HepG2 (cell line): ENCODE measurements around the gene PEMT. TPM values are rescaled to one million over a fixed set of nuclear protein-coding genes. Genes with fewer than 3 reads are reported as not detected.

Source experiments
- ATM ChIP-seq: fragments of 450-650 bp; IDR thresholded peaks from 2 replicates; pipeline ENCODE4 v1.7.1; 2017; ENCODE audit warnings: mild to moderate bottlenecking, borderline replicate concordance
- CSRNP2 ChIP-seq: sonication (generic); formaldehyde crosslinking; conservative IDR thresholded peaks from 2 replicates; pipeline ENCODE4 v1.8.0; 2022; ENCODE audit warnings: low read depth, missing genetic modification reagents
- FOSL1 ChIP-seq: sonication (generic); formaldehyde crosslinking; IDR thresholded peaks from 2 replicates; pipeline ENCODE4 v1.9.0; 2021; ENCODE audit warnings: missing genetic modification reagents, borderline replicate concordance
- IRX3 ChIP-seq: sonication (generic); formaldehyde crosslinking; IDR thresholded peaks from 2 replicates; pipeline ENCODE4 v1.8.1; 2023; ENCODE audit warnings: mild to moderate bottlenecking, low read depth, missing genetic modification reagents, borderline replicate concordance
- MAX ChIP-seq: IDR thresholded peaks from 2 replicates; pipeline ENCODE4 v1.6.1; 2012; ENCODE audit warnings: inconsistent platforms
- MTF2 ChIP-seq: sonication (generic); formaldehyde crosslinking; IDR thresholded peaks from 2 replicates; pipeline ENCODE4 v1.5.0; 2020; ENCODE audit warnings: missing genetic modification reagents, borderline replicate concordance
- MXD3 ChIP-seq: IDR thresholded peaks from 2 replicates; pipeline ENCODE4 v1.6.1; 2016; ENCODE audit warnings: mild to moderate bottlenecking, missing biosample characterization, missing genetic modification reagents
- MXI1 ChIP-seq: IDR thresholded peaks from 3 replicates; pipeline ENCODE4 v1.6.1; 2012; ENCODE audit warnings: low read depth, low read length, inconsistent platforms, borderline replicate concordance
- SALL1 ChIP-seq: sonication (generic); formaldehyde crosslinking; IDR thresholded peaks from 2 replicates; pipeline ENCODE4 v1.8.0; 2022; ENCODE audit warnings: mild to moderate bottlenecking, missing genetic modification reagents
- SIX4 ChIP-seq: sonication (generic); formaldehyde crosslinking; IDR thresholded peaks from 2 replicates; pipeline ENCODE4 v1.4.0; 2020; ENCODE audit warnings: missing genetic modification reagents
- THAP7 ChIP-seq: sonication (generic); formaldehyde crosslinking; IDR thresholded peaks from 2 replicates; pipeline ENCODE4 v1.8.1; 2023; ENCODE audit warnings: mild to moderate bottlenecking, missing genetic modification reagents
- THYN1 ChIP-seq: sonication (generic); formaldehyde crosslinking; IDR thresholded peaks from 2 replicates; pipeline ENCODE4 v1.8.1; 2023; ENCODE audit warnings: low read depth, mild to moderate bottlenecking, moderate library complexity, missing genetic modification reagents, borderline replicate concordance
- ZBTB26 ChIP-seq: IDR thresholded peaks from 2 replicates; pipeline ENCODE4 v1.6.1; 2016; ENCODE audit warnings: missing compliant biosample characterization, missing genetic modification reagents, borderline replicate concordance
- ZFP37 ChIP-seq: sonication (generic); formaldehyde crosslinking; IDR thresholded peaks from 2 replicates; pipeline ENCODE4 v1.4.0; 2020; ENCODE audit warnings: missing genetic modification reagents, borderline replicate concordance
- ZFP82 ChIP-seq: sonication (generic); formaldehyde crosslinking; IDR thresholded peaks from 2 replicates; pipeline ENCODE4 v1.5.1; 2020; ENCODE audit warnings: mild to moderate bottlenecking, missing genetic modification reagents, borderline replicate concordance
- ZKSCAN5 ChIP-seq: sonication (generic); formaldehyde crosslinking; IDR thresholded peaks from 2 replicates; pipeline ENCODE4 v1.5.1; 2020; ENCODE audit warnings: mild to moderate bottlenecking, missing genetic modification reagents
- ZNF276 ChIP-seq: sonication (generic); formaldehyde crosslinking; IDR thresholded peaks from 2 replicates; pipeline ENCODE4 v1.4.0; 2020; ENCODE audit warnings: mild to moderate bottlenecking, low read depth, missing genetic modification reagents
- ZNF460 ChIP-seq: sonication (generic); formaldehyde crosslinking; IDR thresholded peaks from 2 replicates; pipeline ENCODE4 v1.5.1; 2020; ENCODE audit warnings: missing genetic modification reagents, mild to moderate bottlenecking, borderline replicate concordance
- ZNF552 ChIP-seq: sonication (generic); formaldehyde crosslinking; IDR thresholded peaks from 2 replicates; pipeline ENCODE4 v1.9.0; 2022; ENCODE audit warnings: missing genetic modification reagents, mild to moderate bottlenecking, borderline replicate concordance
- ZNF607 ChIP-seq: sonication (generic); formaldehyde crosslinking; IDR thresholded peaks from 2 replicates; pipeline ENCODE4 v1.5.1; 2020; ENCODE audit warnings: missing genetic modification reagents, mild to moderate bottlenecking, borderline replicate concordance
- ZNF639 ChIP-seq: conservative IDR thresholded peaks from 2 replicates; pipeline ENCODE4 v1.6.1; 2018; ENCODE audit warnings: missing genetic modification reagents
- polyA plus RNA-seq, 8 experiments: library from polyadenylated mRNA; depleted of rRNA in 3 of 8; stranded (reverse) in 7 of 8; unstranded in 1 of 8; fragments of >200 nt; fragmentation: Illumina TruSeq in 4 of 8; extraction: Trizol in 4 of 8; gene quantifications; 2 replicates each; pipeline versions ENCODE4 v1.2.1 to v1.2.3, GENCODE V29; 2011 to 2016; ENCODE audit warnings: low read depth in 4 of 8, missing spikeins in 1 of 8, mixed read lengths in 1 of 8; ENCODE audit not compliant: insufficient read depth in 1 of 8
- total RNA-seq, 5 experiments: library from RNA; depleted of rRNA; stranded (reverse); fragments of >200 nt; fragmentation: Illumina TruSeq; extraction: Trizol; gene quantifications; 2 replicates each; pipeline ENCODE4 v1.2.3, GENCODE V29; 2016; ENCODE audit warnings: low read depth in 1 of 5

Gene PEMT
- total and polyA plus RNA-seq, 2 of the 13 experiments (the other 11 are each of a cell fraction or from before 2014, with no cell fraction given): 31.7 to 43.6 TPM

GRCh38 chr17:17572010-17572785 is 19.3 kb downstream of the PEMT start (continued):
- TF ChIP-seq FOSL1 (peak; percentile 76; the same call in 1 of the 2 replicates), ZNF639 (CRISPR knock-in tag) (no peak), MXI1 (no peak; the same call in 2 of the 3 replicates), THYN1 (no peak), ZNF276 (CRISPR knock-in tag) (no peak), SIX4 (CRISPR knock-in tag) (no peak), IRX3 (CRISPR knock-in tag) (no peak), MXD3 (CRISPR knock-in tag) (no peak), MAX (peak; percentile 61), ZNF552 (CRISPR knock-in tag) (no peak), CSRNP2 (no peak), ATM (no peak), ZKSCAN5 (no peak), MTF2 (CRISPR knock-in tag) (no peak), ZFP37 (CRISPR knock-in tag) (no peak), SALL1 (peak; percentile 80), ZNF607 (CRISPR knock-in tag) (peak; percentile 50; the same call in 1 of the 2 replicates), ZNF460 (CRISPR knock-in tag) (no peak), ZFP82 (CRISPR knock-in tag) (no peak), ZBTB26 (no peak), THAP7 (no peak)
